Stomach (tissue), 4 donors: ENCODE data around the gene TXLNA.

Source experiments
- CTCF ChIP-seq, 7 experiments: fragments of 450-650 bp in 4 of 7; fragments of 200-600 bp in 3 of 7; sonication (generic) in 3 of 7; IDR thresholded peaks; one replicate each; pipeline ENCODE4 v1.5.1; 2016 to 2019; ENCODE audit warnings: antibody characterized with exemption in 7 of 7, control low read depth in 2 of 7, mild to moderate bottlenecking in 1 of 7
- EP300 ChIP-seq: sonication (generic); formaldehyde crosslinking; IDR thresholded peaks from one replicate; pipeline ENCODE4 v1.6.1; 2017; ENCODE audit warnings: antibody characterized with exemption

- TF ChIP-seq CTCF (IDR thresholded peaks at IDR 0.05) (no peak), EP300 (no peak)
These were observed 28.1 kb upstream of the TXLNA start for GRCh38 chr1:32151319-32151787.
